Fibroblast of upper back skin (primary cell): ENCODE data around the gene STN1.
A peak's percentile ranks its signal among the peaks of the same experiment; 100 is the strongest.

Experiments
- DNase-seq: peaks from one replicate; pipeline ENCODE4 v3.0.0-alpha.2; 2013

The STN1 gene

DNA sequence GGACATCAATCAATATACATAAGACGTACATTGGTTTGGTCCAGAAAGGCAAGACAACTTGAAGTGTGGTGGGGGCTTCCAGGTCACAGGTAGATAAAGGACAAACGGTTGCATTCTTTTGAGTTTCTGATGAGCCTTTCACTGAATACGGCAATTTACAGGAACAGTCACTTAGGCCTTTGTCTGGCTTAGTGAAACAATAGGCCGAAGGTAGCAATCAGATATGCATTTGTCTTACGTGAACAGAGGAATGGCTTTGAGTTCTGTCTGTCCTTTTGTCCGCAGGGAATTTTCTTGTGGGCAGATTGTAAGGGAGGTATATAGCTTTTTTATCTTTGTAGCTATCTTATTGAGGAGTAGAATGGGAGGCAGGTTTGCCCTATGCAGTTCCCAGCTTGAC lies 10.8 kb upstream of the STN1 start:
- no peak for DNase-seq

DNA sequence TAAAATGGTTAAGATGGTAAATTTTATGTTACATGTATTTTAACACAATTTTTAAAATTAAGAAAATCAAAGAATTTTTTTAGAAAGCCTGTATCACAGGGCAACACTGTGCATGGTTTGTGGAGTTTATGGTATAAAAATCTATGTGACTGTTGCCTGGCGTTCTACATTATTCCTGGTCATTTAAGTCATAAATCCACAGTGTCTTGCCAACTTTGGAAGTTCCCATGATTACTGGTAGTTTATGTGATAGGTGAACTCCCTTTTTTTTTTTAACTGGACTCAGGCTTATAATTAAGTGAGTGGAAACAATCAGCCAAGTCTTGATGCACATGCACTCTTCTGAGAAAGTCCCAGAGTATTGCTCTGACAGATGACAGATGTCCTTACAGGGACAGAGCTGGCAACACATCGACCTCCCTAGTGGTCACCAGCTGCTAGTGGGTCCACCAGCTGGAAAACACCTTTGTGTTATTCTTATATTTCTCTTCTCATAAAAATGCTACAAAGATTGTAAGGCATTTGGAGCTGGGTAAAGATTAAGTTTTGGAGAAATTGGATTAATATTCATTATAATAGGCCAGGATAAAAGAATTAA lies 8.8 kb upstream of the STN1 start:
- no peak for DNase-seq

DNA sequence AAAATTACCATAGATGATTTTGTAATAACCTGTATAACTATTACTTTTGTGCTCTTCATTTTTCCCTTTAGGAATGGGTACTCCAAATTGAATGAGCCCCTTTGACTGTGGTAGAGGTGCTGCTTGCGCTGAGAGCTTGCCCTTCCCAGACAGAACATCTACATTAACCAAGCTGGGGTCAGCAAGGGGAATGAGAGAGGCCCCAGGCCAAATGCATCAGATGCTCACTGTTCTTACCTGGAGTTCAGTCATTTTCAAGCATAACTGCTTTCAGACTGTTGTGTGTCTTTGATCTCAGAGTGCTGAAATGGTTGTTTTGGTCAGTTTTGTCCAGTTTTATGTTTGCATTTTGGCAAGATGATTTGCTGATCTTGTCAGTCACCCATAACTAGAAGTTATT lies 7.6 kb upstream of the STN1 start:
- DNase-seq = no peak

DNA sequence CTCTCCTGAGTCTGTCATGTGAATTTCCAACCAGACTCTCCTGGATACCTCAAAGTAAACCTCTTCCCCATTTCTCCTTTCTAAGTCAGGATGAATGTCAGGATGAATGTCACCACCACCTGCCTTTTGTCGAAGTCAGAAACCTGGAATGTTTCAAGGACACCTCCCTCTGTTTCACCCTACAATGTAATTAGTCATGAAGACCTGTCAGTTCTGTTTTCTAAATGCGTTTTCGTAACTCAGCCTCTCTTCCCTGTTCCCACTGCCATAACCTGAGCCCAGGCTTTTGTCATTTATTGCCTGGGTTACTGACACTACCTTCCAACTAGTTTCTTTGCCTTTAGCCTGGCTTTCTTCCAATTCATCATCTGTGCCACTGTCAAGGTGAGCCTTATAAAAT lies 5.5 kb upstream of the STN1 start:
- no peak for DNase-seq

DNA sequence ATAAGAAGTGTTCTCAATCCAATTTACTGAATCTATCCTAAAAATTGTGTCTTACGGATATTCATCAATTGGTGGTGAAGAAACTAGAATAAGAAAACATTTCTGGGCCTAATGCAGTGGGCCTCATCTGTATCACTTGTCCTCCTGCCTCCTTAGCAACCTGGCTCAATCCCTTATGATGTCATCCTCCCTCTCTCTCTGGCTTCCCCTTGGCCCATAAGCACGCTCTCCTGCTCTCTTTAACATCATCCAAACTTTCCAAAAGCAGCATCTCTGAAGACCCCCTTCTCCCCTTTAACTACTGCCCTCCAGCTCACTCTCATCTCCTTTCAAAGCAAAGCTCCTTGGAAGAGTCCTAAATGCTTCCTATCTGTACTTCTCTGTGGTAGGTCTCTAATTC lies 4.7 kb upstream of the STN1 start:
- no peak for DNase-seq

DNA sequence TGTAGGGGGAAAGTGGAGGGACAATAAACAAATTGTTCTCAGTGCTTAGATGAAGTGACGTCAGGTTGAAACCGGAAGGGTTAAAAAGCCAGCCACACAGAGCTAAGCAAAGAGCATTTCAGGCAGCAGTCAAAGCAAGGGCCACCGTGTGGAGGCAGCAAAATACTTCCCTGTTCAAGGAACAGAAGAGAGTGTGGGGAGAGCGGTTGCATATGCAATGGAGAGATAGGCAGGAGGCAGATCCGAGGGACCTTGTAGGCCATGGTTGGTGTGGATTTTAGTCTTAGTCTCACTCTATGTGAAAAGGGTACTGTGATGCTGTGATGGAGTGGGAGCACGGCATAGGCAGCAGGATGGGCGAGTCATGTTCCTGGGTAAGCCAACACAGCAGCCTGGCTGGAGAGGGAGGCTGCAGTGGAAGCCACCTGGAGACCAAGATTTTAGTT lies 3.8 kb upstream of the STN1 start:
- no peak for DNase-seq

DNA sequence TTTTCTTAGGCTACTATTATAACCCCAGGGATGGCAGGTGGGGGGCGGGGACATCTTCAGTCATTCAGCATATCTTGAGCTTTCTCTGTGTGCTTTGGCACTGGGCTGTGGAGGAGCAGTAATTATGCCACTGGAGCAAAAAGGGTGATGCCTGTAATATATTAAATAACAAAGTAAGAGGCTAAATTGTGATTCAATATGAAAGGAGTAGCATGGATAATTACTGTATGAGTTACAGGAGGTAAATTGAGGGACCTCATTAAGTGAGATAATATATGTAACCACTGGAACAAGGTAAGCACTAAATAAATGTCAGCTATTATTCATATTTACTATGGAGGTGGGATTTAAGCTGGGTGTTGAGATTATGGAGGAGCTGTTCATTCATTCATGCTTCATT lies 3.3 kb upstream of the STN1 start:
- no peak for DNase-seq

DNA sequence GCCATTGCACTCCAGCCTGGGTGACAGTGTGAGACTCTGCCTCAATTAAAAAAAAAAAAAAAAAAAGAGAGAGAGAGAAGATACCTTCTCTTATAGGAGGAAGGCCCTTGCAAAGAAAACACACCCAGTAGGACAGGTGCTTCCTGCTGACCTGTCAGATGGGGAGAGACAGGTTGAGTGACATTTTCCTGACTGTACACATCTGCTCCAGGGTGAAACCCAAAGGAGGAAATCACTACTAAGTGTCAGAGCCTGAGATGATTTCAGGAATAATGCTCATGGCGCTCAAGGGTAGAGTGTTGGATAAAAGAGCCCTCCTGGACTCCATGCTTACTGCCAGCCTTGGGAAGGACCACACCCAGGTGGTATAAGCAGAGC lies 1.7 kb upstream of the STN1 start:
- no peak for DNase-seq

DNA sequence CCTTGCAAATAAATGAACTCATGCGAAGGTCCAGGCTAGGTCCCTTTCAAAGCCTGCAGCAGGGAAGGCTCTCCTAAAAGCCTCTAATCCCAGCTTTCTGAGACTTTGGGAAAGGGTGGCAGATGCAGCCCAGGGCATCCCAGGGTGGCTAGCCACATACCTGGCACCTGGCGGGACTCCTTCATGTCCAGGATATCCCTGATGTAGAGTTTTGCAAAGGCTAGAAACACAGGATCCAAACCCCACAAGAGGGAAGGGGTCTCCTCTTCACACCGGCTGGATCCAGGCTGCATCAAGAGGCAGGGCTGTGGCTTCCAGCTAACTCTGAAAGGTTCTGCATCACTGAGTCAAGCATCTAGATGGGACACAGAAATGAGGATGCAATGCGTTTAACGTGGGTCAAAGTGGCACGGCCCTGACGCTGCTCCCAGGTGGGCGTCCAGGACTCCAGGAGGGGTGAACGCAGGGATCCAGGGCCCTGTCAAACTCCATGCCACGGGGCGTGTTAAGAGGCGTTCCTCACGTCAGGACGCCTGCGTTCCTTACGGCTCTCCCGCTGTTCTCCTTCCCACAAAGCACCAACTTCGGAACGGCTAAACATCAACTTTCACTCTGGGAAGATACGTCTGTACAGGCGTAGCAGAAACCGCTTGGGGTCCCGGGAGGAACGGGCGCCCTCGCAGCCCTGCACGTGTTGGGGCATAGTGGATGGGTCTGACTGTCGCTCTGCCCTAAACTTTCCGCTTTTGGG lies 507 bp downstream of the STN1 start:
- DNase-seq = peak; percentile 40

DNA sequence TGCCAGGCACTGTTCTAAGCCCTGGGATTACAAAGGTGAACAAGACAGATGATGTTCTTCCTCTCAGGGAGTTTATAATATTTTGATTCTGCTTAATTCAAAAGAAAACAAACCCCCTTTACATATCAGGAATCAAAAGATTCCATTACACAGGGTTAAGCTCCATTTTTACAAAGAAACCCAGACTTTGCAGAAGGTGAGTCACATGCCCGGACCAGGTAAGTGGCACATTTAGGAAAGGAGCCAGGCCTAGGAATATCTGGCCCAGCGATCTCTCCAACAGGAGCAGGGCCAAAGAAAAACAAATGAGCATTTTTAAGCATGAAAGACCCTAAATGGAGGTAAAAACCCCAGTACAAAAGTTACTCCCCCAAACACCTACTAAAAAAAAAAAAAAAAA lies 1.1 kb downstream of the STN1 start:
- no peak for DNase-seq

DNA sequence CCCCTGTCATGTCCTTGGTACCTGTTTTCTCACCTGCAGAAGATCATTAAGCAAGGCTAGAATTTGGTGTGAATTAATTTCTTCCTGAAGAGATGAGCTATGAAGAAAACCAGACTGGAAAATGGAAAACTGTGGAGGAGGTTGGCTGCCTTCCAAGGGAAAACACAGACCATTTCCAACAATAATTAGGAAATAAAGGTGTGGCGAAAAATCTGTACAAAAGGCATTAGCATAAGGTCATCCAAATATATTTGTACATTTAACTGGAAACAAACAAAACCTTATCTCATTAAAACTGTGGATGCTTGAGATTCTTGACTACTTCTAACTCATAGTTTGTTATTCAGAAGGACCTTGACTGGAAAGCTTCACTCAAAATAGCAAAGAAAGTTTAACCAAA lies 1.7 kb downstream of the STN1 start:
- no peak for DNase-seq

DNA sequence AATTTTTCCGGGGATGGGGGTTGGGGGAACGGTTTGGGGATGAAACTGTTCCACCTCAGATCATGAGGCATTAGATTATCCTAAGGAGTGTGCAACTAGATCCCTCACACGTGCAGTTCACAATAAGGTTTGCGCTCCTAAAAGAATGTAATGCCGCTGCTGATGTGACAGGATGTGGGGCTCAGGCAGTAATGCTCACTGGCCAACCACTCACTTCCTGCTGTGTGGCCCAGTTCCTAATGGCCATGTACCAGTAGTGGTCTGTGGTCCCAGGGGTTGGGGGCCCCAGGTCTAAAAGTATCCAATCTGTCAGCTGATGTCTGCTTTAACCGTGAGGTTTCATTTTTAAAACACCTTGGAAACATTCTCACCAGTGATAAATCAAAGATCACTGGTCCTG lies 2.2 kb downstream of the STN1 start:
- DNase-seq = no peak

DNA sequence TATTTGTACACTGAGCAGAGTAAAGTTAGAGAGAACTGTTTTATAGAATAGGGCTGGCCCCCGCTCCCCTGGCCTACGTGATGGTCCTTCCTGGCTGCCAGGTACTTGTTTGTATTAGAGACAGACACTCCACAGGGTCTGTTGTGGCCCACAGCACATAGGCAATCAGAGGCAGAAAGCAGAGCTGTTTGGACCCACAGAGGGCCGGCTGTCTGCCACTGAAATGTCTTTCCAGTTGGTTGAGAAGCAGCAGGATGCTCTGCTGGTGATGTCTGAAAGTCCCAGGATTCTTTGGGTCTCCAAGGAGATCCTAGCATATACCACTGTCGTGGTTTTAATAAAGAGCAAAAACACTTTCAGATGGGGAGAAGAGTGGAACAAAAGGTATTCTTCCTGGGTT lies 5.2 kb downstream of the STN1 start:
- no peak for DNase-seq

DNA sequence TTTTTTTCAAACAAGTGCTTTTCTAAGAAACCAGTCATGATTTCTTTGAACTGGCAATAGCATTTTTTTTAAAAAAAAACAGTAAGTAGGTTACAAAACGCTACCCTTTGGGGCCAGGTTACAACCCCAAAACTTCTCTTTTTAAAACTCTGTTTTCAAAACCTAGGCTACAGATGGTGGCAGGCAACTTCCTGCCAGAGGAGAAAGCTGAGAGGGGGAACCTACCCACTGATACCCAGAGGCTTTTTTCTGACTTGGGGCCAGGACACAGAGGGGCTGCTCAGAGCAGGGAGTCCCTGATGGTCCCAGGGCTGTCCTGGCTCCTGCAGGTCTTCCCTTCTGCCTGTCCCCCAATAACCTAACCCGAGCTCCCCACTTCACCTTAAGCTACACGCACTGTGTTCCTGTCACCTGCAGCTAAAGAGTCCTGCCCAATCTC lies 6.9 kb downstream of the STN1 start:
- DNase-seq = no peak

DNA sequence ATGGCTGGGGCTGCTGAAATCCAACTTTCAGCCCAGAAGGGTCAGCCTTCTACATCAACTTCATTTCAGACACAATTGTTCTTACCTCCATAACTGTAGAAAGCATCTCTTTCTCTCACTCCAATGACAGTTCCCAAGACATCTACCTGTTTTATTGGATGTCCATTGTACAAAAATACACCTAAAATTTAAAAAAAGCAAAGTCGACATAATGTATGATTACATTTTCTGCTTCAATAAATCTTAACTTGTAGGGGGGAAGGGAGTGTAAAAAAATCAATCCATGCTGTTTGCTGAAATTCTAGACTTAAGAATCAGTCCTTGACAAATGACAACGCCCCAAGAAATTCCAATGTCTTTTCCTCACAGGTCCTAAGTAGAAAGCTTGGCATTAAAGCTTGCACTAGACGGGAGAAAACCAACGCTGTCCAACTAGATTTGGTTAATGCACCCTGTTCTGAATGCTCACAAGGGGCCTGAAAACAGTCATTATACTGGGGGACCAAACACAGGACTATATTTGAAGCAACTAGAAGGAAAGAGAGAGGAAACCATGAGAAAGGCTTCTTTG lies 7.5 kb downstream of the STN1 start:
- no peak for DNase-seq

DNA sequence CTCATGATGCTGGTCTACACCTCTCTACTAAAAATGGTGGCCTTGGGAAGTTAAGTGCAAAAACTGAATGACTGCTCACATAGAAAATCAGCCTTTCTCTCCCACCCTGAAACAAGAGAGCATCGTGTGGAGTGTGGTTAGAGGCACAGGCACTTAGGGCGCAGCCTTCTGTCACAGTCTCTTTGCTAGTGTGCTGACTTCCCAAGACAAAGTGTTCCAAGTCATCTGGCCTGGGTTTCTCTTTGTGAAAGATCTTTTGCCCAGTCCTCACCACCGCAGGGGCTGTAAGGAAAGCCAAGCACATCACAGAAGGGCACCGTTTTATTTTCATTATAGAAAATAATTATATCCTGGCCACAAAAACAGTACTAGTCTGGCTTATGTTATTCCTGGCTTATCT lies 12.5 kb downstream of the STN1 start:
- DNase-seq = no peak

DNA sequence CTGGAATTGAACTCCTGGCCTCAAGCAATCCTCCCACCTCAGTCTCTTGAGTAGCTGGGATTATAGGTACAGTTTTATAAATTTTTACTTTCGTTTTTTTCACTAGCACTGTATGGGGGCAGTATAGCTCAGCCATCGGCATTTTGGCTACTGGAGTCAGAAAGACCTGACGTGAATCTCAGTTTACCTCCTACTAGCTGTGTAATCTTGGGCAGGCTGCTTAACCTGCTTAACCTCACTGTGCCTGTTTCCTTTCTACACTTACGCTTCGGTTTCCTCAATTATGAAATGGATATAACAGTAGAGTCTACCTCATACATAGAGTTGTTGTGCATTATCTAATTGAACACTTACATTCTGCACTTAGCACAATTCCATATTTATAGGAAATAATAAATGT lies 16.7 kb downstream of the STN1 start:
- no peak for DNase-seq

DNA sequence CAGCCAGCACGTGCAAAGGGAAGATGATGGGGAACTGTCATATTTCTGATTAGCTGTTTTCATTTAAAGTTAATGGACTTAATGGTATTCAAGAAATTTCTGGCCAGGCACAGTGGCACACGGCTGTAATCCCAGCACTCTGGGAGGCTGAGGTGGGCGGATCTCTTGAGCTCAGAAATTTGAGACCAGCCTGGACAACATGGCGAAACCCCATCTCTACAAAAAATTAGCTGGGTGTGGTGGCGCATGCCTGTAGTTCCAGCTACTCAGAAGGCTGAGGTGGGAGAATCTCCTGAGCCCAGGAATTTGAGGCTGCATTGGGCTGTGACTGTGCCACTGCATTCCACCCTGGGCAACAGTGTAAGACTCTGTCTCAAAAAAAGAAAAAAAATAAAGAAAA lies 18.7 kb downstream of the STN1 start:
- no peak for DNase-seq

DNA sequence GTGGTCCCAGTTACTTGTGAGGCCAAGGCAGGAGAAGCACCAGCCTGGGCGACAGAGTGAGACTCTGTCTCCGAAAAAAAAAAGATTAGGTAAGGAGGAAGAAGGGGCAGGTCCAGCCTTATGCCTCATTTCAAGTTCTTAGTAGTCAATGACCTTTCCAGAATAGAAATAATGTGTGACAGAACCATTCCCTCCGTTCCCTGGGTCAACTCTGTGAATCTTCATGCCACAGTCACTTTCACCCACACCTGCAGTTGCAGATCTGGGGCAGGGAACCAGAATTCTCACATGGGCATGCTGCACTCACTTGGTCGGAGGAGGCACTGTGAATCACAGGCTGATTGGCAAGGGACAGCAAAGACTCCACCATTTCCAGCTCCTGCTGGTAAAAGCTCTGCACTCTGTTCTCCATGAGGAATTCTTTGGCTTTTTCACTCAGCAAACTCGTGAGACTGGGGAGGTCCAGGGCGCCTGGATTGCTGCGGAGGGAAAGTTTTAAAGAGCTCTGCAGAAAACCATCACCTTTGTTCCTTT lies 20.7 kb downstream of the STN1 start:
- no peak for DNase-seq

DNA sequence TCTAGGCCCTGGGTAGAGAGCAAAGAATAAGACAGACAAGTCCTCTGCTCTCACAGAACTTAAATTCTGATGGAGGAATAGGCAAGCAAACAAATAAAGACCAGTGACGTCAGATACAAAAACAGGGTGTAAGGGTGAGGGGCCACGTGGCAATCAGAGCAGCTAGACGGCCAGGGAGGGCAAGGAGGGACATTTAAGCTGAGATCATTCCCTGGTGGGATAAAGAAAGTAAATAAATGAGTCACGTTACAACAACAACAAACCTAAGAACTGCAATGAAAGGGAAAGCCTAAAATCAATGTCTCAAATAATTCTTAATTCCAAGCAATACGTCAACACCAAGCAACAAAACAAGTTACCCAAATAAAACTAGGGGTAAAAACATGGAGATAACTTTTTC lies 21.8 kb downstream of the STN1 start:
- DNase-seq = no peak

DNA sequence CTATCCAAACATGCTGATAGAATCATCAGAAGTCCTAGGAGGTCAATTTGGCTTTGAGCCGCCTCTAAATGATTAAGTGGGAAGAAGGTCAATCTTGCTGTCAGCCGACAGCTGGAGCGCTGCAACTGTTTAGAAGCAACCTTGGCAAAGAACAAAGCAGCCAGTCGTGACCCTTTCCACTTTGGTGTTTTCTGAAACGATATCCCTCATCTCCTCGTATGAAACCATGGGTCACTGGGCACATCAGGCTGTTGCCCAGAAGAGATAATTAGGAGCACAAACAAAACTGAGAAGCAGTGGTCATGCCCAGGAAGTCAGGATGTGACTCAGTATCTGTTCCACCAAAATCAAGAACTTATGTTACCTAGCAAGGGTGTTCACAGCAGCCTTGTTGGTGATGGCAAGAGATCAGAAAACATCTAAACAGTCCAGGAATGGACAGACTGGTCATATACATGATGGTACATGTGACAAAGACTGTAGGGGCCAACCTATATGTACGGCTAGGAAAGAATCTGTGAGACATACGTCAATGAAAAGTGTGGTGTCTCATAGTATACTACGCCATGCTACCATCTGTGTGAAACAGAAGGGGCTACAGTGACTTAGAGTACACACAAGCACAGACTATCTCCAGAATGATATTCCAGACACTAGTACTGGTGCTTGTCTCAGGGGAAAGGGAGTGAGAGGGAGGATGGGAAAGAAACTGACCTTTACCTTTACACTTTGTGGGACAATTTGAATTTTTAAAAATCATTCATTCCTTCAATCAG lies 22.4 kb downstream of the STN1 start:
- DNase-seq = peak; percentile 40

DNA sequence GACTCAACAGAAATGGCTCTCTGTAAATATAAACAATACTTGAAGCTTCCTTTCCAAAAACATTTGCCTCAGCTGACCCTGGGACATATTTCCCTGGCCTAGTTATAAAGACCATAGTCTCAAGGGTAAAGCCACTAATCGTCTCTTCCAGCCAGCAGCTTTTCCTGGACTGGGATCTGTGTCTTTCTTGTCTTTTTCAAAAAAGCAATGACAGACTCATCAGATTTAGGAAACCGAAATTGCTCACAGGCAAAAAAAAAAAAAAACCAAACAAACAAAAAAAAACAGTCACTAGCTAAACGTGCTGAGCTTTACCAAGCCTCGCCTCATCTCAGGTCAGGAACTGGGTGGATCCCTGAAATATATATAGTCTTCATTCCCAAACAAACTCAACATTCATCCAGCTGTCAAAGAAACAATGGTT lies 23.5 kb downstream of the STN1 start:
- DNase-seq = no peak

DNA sequence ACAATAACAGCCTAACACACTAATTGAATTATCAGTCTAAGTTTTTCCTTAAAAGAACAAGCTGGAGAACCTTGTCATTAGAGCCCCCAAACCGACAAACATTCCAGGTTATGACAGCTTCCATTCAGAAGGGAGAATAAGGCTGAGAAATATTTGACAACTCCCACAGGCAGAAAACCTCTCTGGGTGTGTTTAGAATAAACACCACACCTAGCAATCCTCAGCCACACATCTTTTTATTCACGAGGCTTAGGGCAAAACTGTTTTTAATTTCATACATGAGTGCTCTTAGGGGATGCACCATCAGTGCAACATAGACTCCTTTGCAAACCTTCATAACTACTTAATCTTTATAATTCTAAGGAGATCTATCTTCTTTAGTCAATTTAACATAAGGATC lies 24.2 kb downstream of the STN1 start:
- no peak for DNase-seq

DNA sequence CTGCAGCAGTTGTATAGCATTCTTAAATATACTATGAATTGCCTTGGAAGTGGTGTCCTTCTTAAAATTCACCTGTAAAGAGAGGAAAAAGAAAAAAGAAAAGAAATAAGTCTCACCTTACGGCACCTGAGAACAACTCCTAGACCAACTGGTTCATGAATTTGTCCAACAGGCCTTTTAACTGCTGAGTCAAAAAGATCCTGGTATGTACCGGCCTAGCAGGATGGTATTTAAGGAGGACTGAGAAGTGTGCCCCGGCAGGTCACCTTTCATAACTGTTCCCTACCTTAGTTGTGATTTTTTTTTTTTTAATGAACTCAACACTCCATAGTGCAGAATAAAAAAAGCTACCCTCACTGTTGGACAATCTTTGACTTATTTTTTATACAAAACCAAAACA lies 25.8 kb downstream of the STN1 start:
- no peak for DNase-seq
